Loucy (cell line): ENCODE results near the gene TEAD1.

Experiments
- H2AFZ ChIP-seq: fragments of 200-600 bp; sonication (generic); 2 replicates; pipeline ENCODE4 v1.6.0; 2016; ENCODE audit warnings: antibody characterized with exemption, mild to moderate bottlenecking, low read length, moderate library complexity
- H3F3A ChIP-seq: fragments of 200-600 bp; 2 replicates; pipeline ENCODE4 v1.6.0; 2016; ENCODE audit warnings: antibody characterized with exemption, low read depth, mild to moderate bottlenecking
- H3K27me3 ChIP-seq: fragments of 200-600 bp; sonication (generic); 2 replicates; pipeline ENCODE4 v1.6.1; 2014; ENCODE audit warnings: low read length, mild to moderate bottlenecking; ENCODE audit not compliant: insufficient read depth, poor library complexity, severe bottlenecking
- H3K36me3 ChIP-seq: fragments of 200-600 bp; sonication (generic); 2 replicates; pipeline ENCODE4 v1.6.1; 2016; ENCODE audit warnings: low read length; ENCODE audit not compliant: insufficient read depth
- H3K4me1 ChIP-seq: fragments of 200-600 bp; sonication (generic); 2 replicates; pipeline ENCODE4 v1.5.1; 2014; ENCODE audit warnings: low read length, mild to moderate bottlenecking; ENCODE audit not compliant: insufficient read depth, poor library complexity, severe bottlenecking
- H3K4me2 ChIP-seq: fragments of 200-600 bp; sonication (generic); 2 replicates; pipeline ENCODE4 v1.6.0; 2014; ENCODE audit warnings: antibody characterized with exemption, low read length, low read depth, mild to moderate bottlenecking; ENCODE audit not compliant: poor library complexity, severe bottlenecking
- H3K4me3 ChIP-seq: fragments of 200-600 bp; sonication (generic); 2 replicates; pipeline ENCODE4 v1.5.1; 2014; ENCODE audit warnings: low read length, mild to moderate bottlenecking, mixed read lengths; ENCODE audit not compliant: poor library complexity, severe bottlenecking
- H3K79me2 ChIP-seq: fragments of 200-600 bp; sonication (generic); 2 replicates; pipeline ENCODE4 v1.6.1; 2014; ENCODE audit warnings: low read length; ENCODE audit not compliant: insufficient read depth
- H3K9ac ChIP-seq: fragments of 200-600 bp; sonication (generic); 2 replicates; pipeline ENCODE4 v1.6.0; 2014; ENCODE audit warnings: mild to moderate bottlenecking, low read depth, low read length, moderate library complexity; ENCODE audit not compliant: poor library complexity, severe bottlenecking
- H3K9me2 ChIP-seq: fragments of 200-600 bp; sonication (generic); replicated peaks from 2 replicates; pipeline ENCODE4 v1.6.1; 2016; ENCODE audit warnings: low read depth, low read length, mixed read lengths
- H3K9me3 ChIP-seq: fragments of 200-600 bp; sonication (generic); 2 replicates; pipeline ENCODE4 v1.6.1; 2014; ENCODE audit warnings: mild to moderate bottlenecking, antibody characterized with exemption, low read length, low read depth; ENCODE audit not compliant: insufficient read depth
- H4K20me1 ChIP-seq: fragments of 200-600 bp; sonication (generic); 2 replicates; pipeline ENCODE4 v1.6.0; 2014; ENCODE audit warnings: antibody characterized with exemption, low read length, mild to moderate bottlenecking; ENCODE audit not compliant: insufficient read depth, poor library complexity, severe bottlenecking
- EZH2phosphoT487 ChIP-seq: fragments of 200-600 bp; IDR thresholded peaks from 2 replicates; pipeline ENCODE4 v1.6.1; 2018; ENCODE audit warnings: antibody characterized with exemption, mild to moderate bottlenecking, moderate library complexity, borderline replicate concordance
- TF ChIP-seq, protein P1 (sequence below): fragments of 200-600 bp; sonication (generic); conservative IDR thresholded peaks from 2 replicates; pipeline ENCODE4 v1.5.1; 2014; ENCODE audit warnings: mild to moderate bottlenecking, antibody characterized with exemption, low read length

The TEAD1 gene

GRCh38 chr11:12867531-12867930, 193.3 kb downstream of the TEAD1 start:
- H3F3A ChIP-seq, result no peaks in the 10 kb centered on the region
- H3K79me2 ChIP-seq, result no peaks in the 10 kb centered on the region
- H3K4me2 ChIP-seq, result no peak overlapping the region
- no peaks in the 10 kb centered on the region for H3K27me3 ChIP-seq
- no peaks in the 10 kb centered on the region for H3K9me2 ChIP-seq
- H3K36me3 ChIP-seq, result no peaks in the 10 kb centered on the region
- H3K4me3 ChIP-seq, result no peak overlapping the region
- H3K9ac ChIP-seq, result no peak overlapping the region
- H3K9me3 ChIP-seq, result no peaks in the 10 kb centered on the region
- TF ChIP-seq EZH2phosphoT487, result no peak
- TF ChIP-seq, protein P1, sequence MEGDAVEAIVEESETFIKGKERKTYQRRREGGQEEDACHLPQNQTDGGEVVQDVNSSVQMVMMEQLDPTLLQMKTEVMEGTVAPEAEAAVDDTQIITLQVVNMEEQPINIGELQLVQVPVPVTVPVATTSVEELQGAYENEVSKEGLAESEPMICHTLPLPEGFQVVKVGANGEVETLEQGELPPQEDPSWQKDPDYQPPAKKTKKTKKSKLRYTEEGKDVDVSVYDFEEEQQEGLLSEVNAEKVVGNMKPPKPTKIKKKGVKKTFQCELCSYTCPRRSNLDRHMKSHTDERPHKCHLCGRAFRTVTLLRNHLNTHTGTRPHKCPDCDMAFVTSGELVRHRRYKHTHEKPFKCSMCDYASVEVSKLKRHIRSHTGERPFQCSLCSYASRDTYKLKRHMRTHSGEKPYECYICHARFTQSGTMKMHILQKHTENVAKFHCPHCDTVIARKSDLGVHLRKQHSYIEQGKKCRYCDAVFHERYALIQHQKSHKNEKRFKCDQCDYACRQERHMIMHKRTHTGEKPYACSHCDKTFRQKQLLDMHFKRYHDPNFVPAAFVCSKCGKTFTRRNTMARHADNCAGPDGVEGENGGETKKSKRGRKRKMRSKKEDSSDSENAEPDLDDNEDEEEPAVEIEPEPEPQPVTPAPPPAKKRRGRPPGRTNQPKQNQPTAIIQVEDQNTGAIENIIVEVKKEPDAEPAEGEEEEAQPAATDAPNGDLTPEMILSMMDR, result no peak
- H3K4me1 ChIP-seq, result no peaks in the 10 kb centered on the region
- no peaks in the 10 kb centered on the region for H4K20me1 ChIP-seq
- no peak overlapping the region for H2AFZ ChIP-seq

GRCh38 chr11:12868315-12869073, 194.3 kb downstream of the TEAD1 start:
- H2AFZ ChIP-seq, result no peak overlapping the region
- no peaks in the 10 kb centered on the region for H4K20me1 ChIP-seq
- no peaks in the 10 kb centered on the region for H3K36me3 ChIP-seq
- no peaks in the 10 kb centered on the region for H3K79me2 ChIP-seq
- no peak overlapping the region for H3K4me3 ChIP-seq
- H3K4me1 ChIP-seq, result no peaks in the 10 kb centered on the region
- H3K9me2 ChIP-seq, result no peaks in the 10 kb centered on the region
- no peaks in the 10 kb centered on the region for H3K9me3 ChIP-seq
- H3K4me2 ChIP-seq, result no peak overlapping the region
- H3K9ac ChIP-seq, result no peak overlapping the region
- H3F3A ChIP-seq, result no peaks in the 10 kb centered on the region
- H3K27me3 ChIP-seq, result no peaks in the 10 kb centered on the region
- TF ChIP-seq EZH2phosphoT487, result no peak
- TF ChIP-seq, protein P1, result peak; percentile 32; the same call in 1 of the 2 replicates

DNA sequence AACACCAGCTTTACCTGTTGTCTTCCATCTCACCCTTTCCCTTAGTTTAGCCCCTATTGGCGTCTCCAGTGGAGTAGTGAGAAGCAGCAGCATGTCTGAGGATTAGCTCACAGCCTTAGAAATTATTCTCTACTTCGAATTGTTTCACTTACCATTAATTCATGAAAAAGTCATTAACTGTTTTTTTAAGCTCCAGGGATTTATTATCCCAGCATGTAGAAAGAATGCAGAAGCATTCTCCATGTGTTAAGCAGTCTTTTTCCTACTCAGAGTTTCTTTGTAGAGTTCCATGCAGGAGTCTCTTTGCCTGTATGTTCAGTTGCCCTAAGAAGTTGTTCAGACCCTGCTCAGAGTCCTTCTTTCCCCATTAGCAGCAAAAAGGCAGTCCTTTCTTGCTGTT, 197.0 kb downstream of the TEAD1 start:
- H3K4me3 ChIP-seq, result no peak overlapping the region
- no peaks in the 10 kb centered on the region for H3K9me2 ChIP-seq
- H3K4me2 ChIP-seq, result no peak overlapping the region
- H3K9me3 ChIP-seq, result no peaks in the 10 kb centered on the region
- no peaks in the 10 kb centered on the region for H4K20me1 ChIP-seq
- no peak overlapping the region for H3K9ac ChIP-seq
- H3K79me2 ChIP-seq, result no peaks in the 10 kb centered on the region
- no peaks in the 10 kb centered on the region for H3K27me3 ChIP-seq
- H3F3A ChIP-seq, result no peaks in the 10 kb centered on the region
- no peak overlapping the region for H2AFZ ChIP-seq
- no peaks in the 10 kb centered on the region for H3K36me3 ChIP-seq
- no peaks in the 10 kb centered on the region for H3K4me1 ChIP-seq
- TF ChIP-seq EZH2phosphoT487, result no peak
- TF ChIP-seq, protein P1, result no peak
